ENCODE measurements around the gene MINDY4. TPM values are rescaled to one million over a fixed set of nuclear protein-coding genes. Genes with fewer than 3 reads are reported as not detected.

The MINDY4 gene
- total RNA-seq, 1 experiment from 2014 or later, result 3.0 TPM

DNA sequence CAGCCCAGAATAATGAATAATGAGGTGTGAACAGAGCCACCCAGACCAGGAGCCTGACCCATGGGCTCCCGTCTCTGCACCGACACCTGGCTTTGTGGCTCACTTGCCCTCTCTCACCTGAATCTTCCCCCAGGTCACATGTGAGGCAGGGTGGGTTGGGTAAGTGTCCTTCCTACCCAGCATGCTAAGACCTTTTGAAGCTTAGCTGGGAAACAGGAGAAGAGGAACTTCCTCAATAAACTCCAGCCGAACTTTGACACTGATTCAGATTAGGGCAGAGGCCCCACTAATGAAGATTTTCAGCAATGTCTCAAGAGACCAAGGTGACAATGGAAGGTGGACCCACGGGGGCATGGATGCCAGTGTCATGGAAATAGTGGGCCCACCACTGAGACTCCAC, 93.9 kb downstream of the MINDY4 start:
- no peak overlapping the region for H3K4me2 ChIP-seq (ENCODE audit: low read length)
- H3K79me2 ChIP-seq (ENCODE audit: low read length), result no peaks in the 10 kb centered on the region
- POLR2A ChIA-PET (ENCODE audit: unreplicated experiment), result no interaction called here
- TF ChIP-seq, protein P1, sequence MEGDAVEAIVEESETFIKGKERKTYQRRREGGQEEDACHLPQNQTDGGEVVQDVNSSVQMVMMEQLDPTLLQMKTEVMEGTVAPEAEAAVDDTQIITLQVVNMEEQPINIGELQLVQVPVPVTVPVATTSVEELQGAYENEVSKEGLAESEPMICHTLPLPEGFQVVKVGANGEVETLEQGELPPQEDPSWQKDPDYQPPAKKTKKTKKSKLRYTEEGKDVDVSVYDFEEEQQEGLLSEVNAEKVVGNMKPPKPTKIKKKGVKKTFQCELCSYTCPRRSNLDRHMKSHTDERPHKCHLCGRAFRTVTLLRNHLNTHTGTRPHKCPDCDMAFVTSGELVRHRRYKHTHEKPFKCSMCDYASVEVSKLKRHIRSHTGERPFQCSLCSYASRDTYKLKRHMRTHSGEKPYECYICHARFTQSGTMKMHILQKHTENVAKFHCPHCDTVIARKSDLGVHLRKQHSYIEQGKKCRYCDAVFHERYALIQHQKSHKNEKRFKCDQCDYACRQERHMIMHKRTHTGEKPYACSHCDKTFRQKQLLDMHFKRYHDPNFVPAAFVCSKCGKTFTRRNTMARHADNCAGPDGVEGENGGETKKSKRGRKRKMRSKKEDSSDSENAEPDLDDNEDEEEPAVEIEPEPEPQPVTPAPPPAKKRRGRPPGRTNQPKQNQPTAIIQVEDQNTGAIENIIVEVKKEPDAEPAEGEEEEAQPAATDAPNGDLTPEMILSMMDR (conservative IDR thresholded peaks at IDR 0.05; ENCODE audit: low read depth, low read length), result no peak
- TF ChIP-seq EZH2 (IDR thresholded peaks at IDR 0.05; ENCODE audit: low read length, unreplicated experiment), result no peak
- no peak for TF ChIP-seq EZH2phosphoT487 (IDR thresholded peaks at IDR 0.05; ENCODE audit: borderline replicate concordance, low read length)
- H3F3A ChIP-seq (ENCODE audit: low read length, unreplicated experiment), result no peaks in the 10 kb centered on the region
- intact Hi-C loops (cut with micrococcal nuclease), result no loop called here
- no peaks in the 10 kb centered on the region for H3K36me3 ChIP-seq (ENCODE audit: low read depth, low read length)
- ATAC-seq (no peak), DNase-seq (no peak)
- no peak overlapping the region for H3K27ac ChIP-seq (ENCODE audit: low read length)
- H3K9me3 ChIP-seq (ENCODE audit: low read length), result no peaks in the 10 kb centered on the region
- H3K4me3 ChIP-seq (ENCODE audit: low read length), result no peak overlapping the region
- BruUV-seq (replicated peaks), result no TSS peak
- H3K9ac ChIP-seq (ENCODE audit: low read length), result no peak overlapping the region
- CTCF ChIA-PET, result no interaction called here
- no peaks in the 10 kb centered on the region for H4K20me1 ChIP-seq (ENCODE audit: low read length)
- no peaks in the 10 kb centered on the region for H3K9me2 ChIP-seq (replicated peaks; ENCODE audit: low read length)
- no peaks in the 10 kb centered on the region for H3K27me3 ChIP-seq (ENCODE audit: low read length)
- H3K4me1 ChIP-seq (ENCODE audit: insufficient read depth, low read length), result no peaks in the 10 kb centered on the region
- H2AFZ ChIP-seq (ENCODE audit: low read length), result no peak overlapping the region

DNA sequence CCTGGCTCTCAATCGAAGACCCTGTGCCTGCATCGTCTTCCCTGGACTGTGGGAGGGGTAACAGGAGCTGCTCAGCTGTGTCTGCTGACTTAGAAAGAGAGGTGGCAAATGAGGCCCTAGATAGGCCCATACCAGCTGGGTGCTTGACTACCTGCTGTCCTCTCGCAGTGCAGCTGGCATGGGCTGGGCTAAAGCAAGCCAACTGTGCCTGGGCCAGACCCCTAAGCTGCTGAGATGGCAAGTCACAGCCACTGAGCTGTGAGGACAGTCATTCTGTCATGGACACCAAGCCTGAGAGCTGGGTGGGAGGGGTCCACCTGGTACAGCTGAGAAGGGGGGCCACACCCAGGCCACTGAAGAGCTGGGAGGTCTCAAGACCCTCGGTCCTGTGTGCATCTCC, 94.6 kb downstream of the MINDY4 start:
- H3K4me3 ChIP-seq (ENCODE audit: low read length), result no peak overlapping the region
- no peaks in the 10 kb centered on the region for H4K20me1 ChIP-seq (ENCODE audit: low read length)
- no peaks in the 10 kb centered on the region for H3K4me1 ChIP-seq (ENCODE audit: insufficient read depth, low read length)
- H3K36me3 ChIP-seq (ENCODE audit: low read depth, low read length), result no peaks in the 10 kb centered on the region
- H3K9me2 ChIP-seq (replicated peaks; ENCODE audit: low read length), result no peaks in the 10 kb centered on the region
- no TSS peak for BruUV-seq (replicated peaks)
- no peaks in the 10 kb centered on the region for H3F3A ChIP-seq (ENCODE audit: low read length, unreplicated experiment)
- H3K9me3 ChIP-seq (ENCODE audit: low read length), result no peaks in the 10 kb centered on the region
- no peaks in the 10 kb centered on the region for H3K27me3 ChIP-seq (ENCODE audit: low read length)
- H2AFZ ChIP-seq (ENCODE audit: low read length), result no peak overlapping the region
- TF ChIP-seq EZH2phosphoT487 (IDR thresholded peaks at IDR 0.05; ENCODE audit: borderline replicate concordance, low read length), result no peak
- no peak for TF ChIP-seq EZH2 (IDR thresholded peaks at IDR 0.05; ENCODE audit: low read length, unreplicated experiment)
- TF ChIP-seq, protein P1 (conservative IDR thresholded peaks at IDR 0.05; ENCODE audit: low read depth, low read length), result no peak
- H3K79me2 ChIP-seq (ENCODE audit: low read length), result no peaks in the 10 kb centered on the region
- no peak overlapping the region for H3K27ac ChIP-seq (ENCODE audit: low read length)
- POLR2A ChIA-PET (ENCODE audit: unreplicated experiment), result no interaction called here
- CTCF ChIA-PET, result no interaction called here
- H3K9ac ChIP-seq (ENCODE audit: low read length), result no peak overlapping the region
- no peak for DNase-seq
- intact Hi-C loops (cut with micrococcal nuclease), result no loop called here
- no peak overlapping the region for H3K4me2 ChIP-seq (ENCODE audit: low read length)
- no peak for ATAC-seq

GRCh38 chr7:30866939-30867338, 95.7 kb downstream of the MINDY4 start:
- no peaks in the 10 kb centered on the region for H3K4me1 ChIP-seq (ENCODE audit: insufficient read depth, low read length)
- no peak overlapping the region for H3K4me2 ChIP-seq (ENCODE audit: low read length)
- H3K4me3 ChIP-seq (ENCODE audit: low read length), result no peak overlapping the region
- no peaks in the 10 kb centered on the region for H3F3A ChIP-seq (ENCODE audit: low read length, unreplicated experiment)
- DNase-seq, result no peak
- no peak overlapping the region for H3K9ac ChIP-seq (ENCODE audit: low read length)
- ChIA-PET POLR2A (ENCODE audit: unreplicated experiment) (no interaction called here), CTCF (no interaction called here)
- ATAC-seq, result no peak
- no peak overlapping the region for H2AFZ ChIP-seq (ENCODE audit: low read length)
- no peaks in the 10 kb centered on the region for H3K79me2 ChIP-seq (ENCODE audit: low read length)
- H4K20me1 ChIP-seq (ENCODE audit: low read length), result no peaks in the 10 kb centered on the region
- no peaks in the 10 kb centered on the region for H3K27me3 ChIP-seq (ENCODE audit: low read length)
- no peaks in the 10 kb centered on the region for H3K36me3 ChIP-seq (ENCODE audit: low read depth, low read length)
- intact Hi-C loops (cut with micrococcal nuclease), result no loop called here
- no peaks in the 10 kb centered on the region for H3K9me2 ChIP-seq (replicated peaks; ENCODE audit: low read length)
- H3K27ac ChIP-seq (ENCODE audit: low read length), result no peak overlapping the region
- no TSS peak for BruUV-seq (replicated peaks)
- no peaks in the 10 kb centered on the region for H3K9me3 ChIP-seq (ENCODE audit: low read length)
- TF ChIP-seq EZH2 (IDR thresholded peaks at IDR 0.05; ENCODE audit: low read length, unreplicated experiment) (no peak), EZH2phosphoT487 (IDR thresholded peaks at IDR 0.05; ENCODE audit: borderline replicate concordance, low read length) (no peak)
- TF ChIP-seq, protein P1 (conservative IDR thresholded peaks at IDR 0.05; ENCODE audit: low read depth, low read length), result no peak

Measured in PC-3 (cell line).